Activated B cell treated with CpG ODN at 0.5 μM for 24 hours (primary cell): Measurements from ENCODE around the gene ITGAV. TPM values are rescaled to one million over a fixed set of nuclear protein-coding genes. Genes with fewer than 3 reads are reported as not detected.

Source experiments
- ATAC-seq: fragments of 200-7000 bp; cut with Tn5 transposase; one replicate; pipeline ENCODE4 v1.10.0; 2021; ENCODE audit warnings: low read depth, mild to moderate bottlenecking, moderate library complexity
- CTCF ChIA-PET: fragments of 350-600 bp; sonication (Branson Sonifier 250); formaldehyde crosslinking; loops from one replicate; lab custom pipeline; 2021; ENCODE audit warnings: antibody characterized with exemption; lab: Charles Lee
- POLR2A ChIA-PET: fragments of 350-600 bp; sonication (Branson Sonifier 250); formaldehyde crosslinking; loops from one replicate; lab custom pipeline; 2021; ENCODE audit warnings: antibody characterized with exemption; lab: Charles Lee
- DNase-seq: peaks from one replicate; pipeline ENCODE4 v3.0.0; 2022
- H3K27ac Mint-ChIP-seq: one replicate; pipeline ENCODE4 v1.8.0; 2020; ENCODE audit warnings: mixed read lengths
- H3K27me3 Mint-ChIP-seq: one replicate; pipeline ENCODE4 v1.8.0; 2021; ENCODE audit warnings: mixed read lengths
- H3K36me3 Mint-ChIP-seq: one replicate; pipeline ENCODE4 v1.8.0; 2021; ENCODE audit warnings: low read depth, mixed read lengths
- H3K4me1 Mint-ChIP-seq: one replicate; pipeline ENCODE4 v1.8.0; 2021; ENCODE audit warnings: mixed read lengths
- H3K4me3 Mint-ChIP-seq: one replicate; pipeline ENCODE4 v1.8.0; 2020; ENCODE audit warnings: mild to moderate bottlenecking, mixed read lengths
- H3K9me3 Mint-ChIP-seq: one replicate; pipeline ENCODE4 v1.8.0; 2020; ENCODE audit warnings: mixed read lengths
- intact Hi-C: fragments of 100-400 bp; cut with micrococcal nuclease; formaldehyde crosslinking; loops from one replicate; pipeline ENCODE4 v1.15.1; 2024
- total RNA-seq: library from RNA; stranded (reverse); gene quantifications from 2 replicates; pipeline ENCODE4 v1.2.3, GENCODE V29; 2022
- TF ChIP-seq, protein P1 (sequence below): fragments of 200-600 bp; IDR thresholded peaks from one replicate; pipeline ENCODE4 v1.8.0; 2022; ENCODE audit warnings: antibody characterized with exemption, mild to moderate bottlenecking

Gene ITGAV
- total RNA-seq, 1 donor from 2014 or later: 4.1 TPM

DNA sequence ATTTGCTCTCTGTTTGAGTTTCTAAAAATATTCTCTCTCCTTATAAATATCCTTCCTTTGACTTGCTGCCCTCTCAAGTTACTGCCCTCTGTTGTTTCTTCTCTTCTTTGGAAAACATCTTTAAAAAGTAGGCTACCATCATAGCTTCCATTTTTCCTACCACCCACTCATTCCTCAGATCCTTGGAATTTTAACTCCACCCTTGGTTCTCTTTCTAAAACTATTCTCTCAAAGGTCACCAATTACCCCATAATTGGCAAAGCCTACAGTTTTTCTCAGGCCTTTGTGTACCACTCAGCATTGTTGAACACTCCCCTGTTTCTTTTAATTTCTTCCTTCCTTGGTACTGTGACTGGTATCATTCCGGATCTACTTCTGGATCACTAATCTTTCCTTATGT, 43.0 kb upstream of the ITGAV start:
- ATAC-seq (no peak), DNase-seq (no peak)
- intact Hi-C loops: no loop called here
- ChIA-PET POLR2A (no interaction called here), CTCF (no interaction called here)
- Mint-ChIP-seq H3K36me3 (no peaks in the 10 kb centered on the region), H3K9me3 (no peaks in the 10 kb centered on the region), H3K27ac (no peak overlapping the region), H3K4me1 (no peaks in the 10 kb centered on the region), H3K4me3 (no peak overlapping the region), H3K27me3 (peaks cover 5% of the 10 kb centered on the region)
- TF ChIP-seq, protein P1, sequence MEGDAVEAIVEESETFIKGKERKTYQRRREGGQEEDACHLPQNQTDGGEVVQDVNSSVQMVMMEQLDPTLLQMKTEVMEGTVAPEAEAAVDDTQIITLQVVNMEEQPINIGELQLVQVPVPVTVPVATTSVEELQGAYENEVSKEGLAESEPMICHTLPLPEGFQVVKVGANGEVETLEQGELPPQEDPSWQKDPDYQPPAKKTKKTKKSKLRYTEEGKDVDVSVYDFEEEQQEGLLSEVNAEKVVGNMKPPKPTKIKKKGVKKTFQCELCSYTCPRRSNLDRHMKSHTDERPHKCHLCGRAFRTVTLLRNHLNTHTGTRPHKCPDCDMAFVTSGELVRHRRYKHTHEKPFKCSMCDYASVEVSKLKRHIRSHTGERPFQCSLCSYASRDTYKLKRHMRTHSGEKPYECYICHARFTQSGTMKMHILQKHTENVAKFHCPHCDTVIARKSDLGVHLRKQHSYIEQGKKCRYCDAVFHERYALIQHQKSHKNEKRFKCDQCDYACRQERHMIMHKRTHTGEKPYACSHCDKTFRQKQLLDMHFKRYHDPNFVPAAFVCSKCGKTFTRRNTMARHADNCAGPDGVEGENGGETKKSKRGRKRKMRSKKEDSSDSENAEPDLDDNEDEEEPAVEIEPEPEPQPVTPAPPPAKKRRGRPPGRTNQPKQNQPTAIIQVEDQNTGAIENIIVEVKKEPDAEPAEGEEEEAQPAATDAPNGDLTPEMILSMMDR: no peak

DNA sequence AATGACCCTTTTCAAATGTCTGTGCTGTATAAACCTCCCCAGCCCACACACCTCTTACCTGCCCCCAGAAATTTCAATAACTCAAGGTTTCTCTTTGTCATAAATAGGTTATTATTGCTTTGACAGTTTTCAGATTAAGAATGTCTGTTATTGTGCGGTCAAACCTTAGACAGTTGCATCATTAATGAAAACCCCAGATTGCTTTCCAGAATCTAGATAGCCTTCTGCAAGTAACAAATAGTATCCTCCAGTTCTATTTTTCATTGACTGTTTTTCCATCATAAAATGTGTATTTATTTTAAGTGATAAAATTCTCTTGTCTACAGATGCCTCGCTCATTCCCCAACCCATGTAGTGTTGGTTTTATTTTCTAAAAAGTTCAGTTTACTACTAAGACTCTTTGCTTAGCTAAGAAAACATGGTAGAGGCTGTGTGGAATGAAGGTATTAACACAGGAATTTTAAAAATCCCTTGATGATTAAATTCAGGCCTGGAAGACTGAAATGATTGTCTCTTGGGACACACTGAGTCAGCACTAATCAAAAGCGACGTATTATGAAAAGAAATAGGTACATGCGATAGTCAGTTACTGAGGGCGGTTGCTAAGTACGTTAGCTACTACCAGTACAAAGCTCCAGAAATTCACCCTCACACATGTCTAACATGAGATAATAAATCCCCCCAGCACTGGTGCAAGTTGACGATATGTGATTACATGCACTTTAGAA, 38.4 kb upstream of the ITGAV start:
- ChIA-PET CTCF (no interaction called here), POLR2A (no interaction called here)
- Mint-ChIP-seq H3K4me1 (no peaks in the 10 kb centered on the region), H3K27me3 (peaks cover 5% of the 10 kb centered on the region), H3K4me3 (no peak overlapping the region), H3K36me3 (no peaks in the 10 kb centered on the region), H3K27ac (no peak overlapping the region), H3K9me3 (no peaks in the 10 kb centered on the region)
- DNase-seq (no peak), ATAC-seq (no peak)
- intact Hi-C loops: no loop called here
- TF ChIP-seq, protein P1: no peak

DNA sequence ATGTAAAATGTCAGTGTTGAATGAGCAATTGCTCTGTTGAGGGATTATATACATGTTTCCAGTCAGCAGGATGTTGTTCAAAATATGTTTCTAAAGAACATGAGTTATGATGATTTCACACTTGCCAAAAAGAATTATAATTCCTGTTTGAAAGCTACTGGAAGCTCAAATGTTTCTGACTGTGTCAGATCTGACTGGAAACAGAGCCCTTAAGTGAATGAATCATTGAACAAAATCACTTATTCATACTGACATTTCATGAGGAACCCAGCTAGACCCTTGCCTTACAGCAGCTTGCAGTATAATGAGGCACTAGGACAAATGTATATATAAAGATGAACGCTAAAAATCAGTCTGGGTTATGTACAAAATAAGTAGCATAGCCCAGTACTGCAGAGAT, 35.4 kb upstream of the ITGAV start:
- Mint-ChIP-seq H3K27me3 (peaks cover 5% of the 10 kb centered on the region), H3K4me1 (no peaks in the 10 kb centered on the region), H3K36me3 (no peaks in the 10 kb centered on the region), H3K27ac (no peak overlapping the region), H3K4me3 (no peak overlapping the region), H3K9me3 (no peaks in the 10 kb centered on the region)
- ChIA-PET POLR2A (no interaction called here), CTCF (no interaction called here)
- TF ChIP-seq, protein P1: no peak
- no peak for ATAC-seq
- intact Hi-C loops: no loop called here
- DNase-seq: no peak

DNA sequence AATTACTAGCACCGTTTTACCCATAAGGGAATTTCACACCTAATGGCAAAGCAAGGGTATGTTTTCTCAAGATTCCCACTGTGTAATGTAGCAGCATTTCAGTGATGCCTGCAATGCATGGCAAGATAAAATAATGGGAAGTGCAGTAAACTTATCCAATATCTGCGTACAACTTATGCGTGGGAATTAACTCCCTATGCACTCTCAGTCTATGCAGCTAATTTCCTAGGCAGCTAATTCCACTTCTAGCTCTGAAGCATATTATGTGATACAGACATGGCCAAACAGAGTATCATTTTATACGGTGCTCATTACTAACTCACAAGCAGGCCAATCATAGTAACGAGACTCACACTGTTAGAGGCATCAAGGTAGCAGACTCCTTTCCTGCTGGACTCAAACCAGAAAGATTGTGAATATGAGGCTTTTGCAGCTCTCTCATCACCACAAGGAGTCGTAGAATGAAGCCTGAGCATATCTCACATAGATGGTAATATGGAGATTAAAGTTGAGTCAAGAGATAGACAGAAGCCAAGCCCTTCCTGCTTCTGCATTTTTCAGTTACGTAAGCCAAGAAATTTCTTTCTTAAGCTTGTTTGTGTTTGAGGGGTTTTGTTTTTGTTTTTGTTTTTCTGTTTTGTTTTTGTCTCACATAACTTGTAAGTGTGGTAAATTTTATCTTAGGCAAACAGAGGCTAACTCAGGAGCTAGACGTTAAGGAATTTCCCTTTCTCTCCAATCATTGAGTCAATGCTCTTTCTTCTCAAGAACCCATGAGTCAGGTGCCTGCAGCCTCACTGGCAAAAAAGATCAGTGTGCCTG, 34.8 kb upstream of the ITGAV start:
- no peak for ATAC-seq
- DNase-seq: no peak
- Mint-ChIP-seq H3K27ac (no peak overlapping the region), H3K4me3 (no peak overlapping the region), H3K36me3 (no peaks in the 10 kb centered on the region), H3K27me3 (peaks cover 5% of the 10 kb centered on the region), H3K9me3 (no peaks in the 10 kb centered on the region), H3K4me1 (no peaks in the 10 kb centered on the region)
- ChIA-PET CTCF (no interaction called here), POLR2A (no interaction called here)
- intact Hi-C loops: no loop called here
- TF ChIP-seq, protein P1: no peak

DNA sequence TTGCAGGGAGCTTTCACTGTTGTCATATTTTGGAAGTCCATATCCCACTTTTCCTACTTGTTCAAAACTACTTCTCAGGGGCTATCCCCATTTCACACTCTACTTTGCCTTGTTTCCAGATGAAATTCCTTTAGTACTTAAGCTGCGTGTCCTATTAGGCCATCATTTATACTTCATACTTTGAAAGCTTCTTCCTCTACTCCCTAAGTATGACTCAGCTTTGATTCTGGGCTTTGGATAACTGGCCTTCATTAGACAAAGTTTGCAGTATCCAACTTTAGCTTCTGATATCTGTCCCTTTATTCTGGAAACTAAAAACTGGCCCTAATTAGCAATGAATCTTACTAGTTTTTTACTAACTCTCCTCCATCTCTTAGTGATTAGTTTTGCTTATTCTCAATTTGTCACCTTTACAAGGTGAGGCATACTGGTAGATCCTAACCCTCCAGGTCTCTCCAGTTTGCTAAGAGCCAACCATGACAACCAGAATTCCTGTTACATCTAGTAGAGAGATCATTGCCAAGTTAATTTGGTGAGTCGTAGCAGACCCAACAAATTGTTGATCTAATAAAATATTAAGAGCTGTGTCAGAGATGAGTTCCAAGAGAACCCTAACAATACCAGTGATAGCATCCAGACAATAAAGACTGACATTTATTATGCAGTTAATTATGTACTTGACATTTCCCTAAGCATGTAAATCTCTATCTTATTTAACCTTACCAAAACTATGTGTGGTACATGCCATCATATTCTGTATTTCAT, 31.2 kb upstream of the ITGAV start:
- intact Hi-C loops: no loop called here
- TF ChIP-seq, protein P1: no peak
- Mint-ChIP-seq H3K9me3 (peaks cover 2% of the 10 kb centered on the region), H3K4me1 (no peaks in the 10 kb centered on the region), H3K4me3 (no peak overlapping the region), H3K27ac (no peak overlapping the region), H3K27me3 (no peaks in the 10 kb centered on the region), H3K36me3 (no peaks in the 10 kb centered on the region)
- ATAC-seq: no peak
- DNase-seq: no peak
- ChIA-PET POLR2A (no interaction called here), CTCF (no interaction called here)
